NCI-H1105 (cell line): ENCODE measurements around the gene ATF7IP.
"Not testable (repeated sequence)": the region's sequence is repeated elsewhere in the genome, so short reads cannot be mapped to it uniquely, and the experiment has no call there.

ENCODE experiments used
- DNase-seq: peaks from one replicate; lab custom pipeline; 2025; lab: John Stamatoyannopoulos, UW

ATF7IP gene

GRCh38 chr12:14367040-14367661 is 1.7 kb downstream of the ATF7IP start:
- DNase-seq = no peak

- no peak for DNase-seq
Measured at GRCh38 chr12:14369311-14369710, 3.8 kb downstream of the ATF7IP start.

GRCh38 chr12:14373217-14373616 is 7.7 kb downstream of the ATF7IP start:
- no peak for DNase-seq

- no peak for DNase-seq
Measured at GRCh38 chr12:14379508-14379907, 14.0 kb downstream of the ATF7IP start.

- peak; percentile 92 for DNase-seq
Measured at GRCh38 chr12:14384783-14385638, 19.5 kb downstream of the ATF7IP start.

GRCh38 chr12:14387219-14387871 is 21.9 kb downstream of the ATF7IP start:
- no peak for DNase-seq

GRCh38 chr12:14390449-14390848 is 25.0 kb downstream of the ATF7IP start:
- no peak for DNase-seq

- DNase-seq = no peak
Measured at GRCh38 chr12:14390870-14391530, 25.5 kb downstream of the ATF7IP start.

GRCh38 chr12:14393751-14394150 is 28.3 kb downstream of the ATF7IP start:
- no peak for DNase-seq

GRCh38 chr12:14394317-14395073 is 29.0 kb downstream of the ATF7IP start:
- peak; percentile 93 for DNase-seq

GRCh38 chr12:14395074-14395778 is 29.7 kb downstream of the ATF7IP start:
- no peak for DNase-seq

GRCh38 chr12:14396071-14396470 is 30.6 kb downstream of the ATF7IP start:
- no peak for DNase-seq

GRCh38 chr12:14399871-14400270 is 34.4 kb downstream of the ATF7IP start:
- DNase-seq = no peak

GRCh38 chr12:14400599-14400998 is 35.1 kb downstream of the ATF7IP start:
- no peak for DNase-seq

GRCh38 chr12:14401267-14401666 is 35.8 kb downstream of the ATF7IP start:
- not testable (repeated sequence) for DNase-seq

- no peak for DNase-seq
Measured at GRCh38 chr12:14402697-14403096, 37.2 kb downstream of the ATF7IP start.

GRCh38 chr12:14403293-14403692 is 37.8 kb downstream of the ATF7IP start:
- DNase-seq = no peak

- DNase-seq = peak; percentile 98
Measured at GRCh38 chr12:14403711-14404196, 38.3 kb downstream of the ATF7IP start.

- not testable (repeated sequence) for DNase-seq
Measured at GRCh38 chr12:14405407-14405806, 39.9 kb downstream of the ATF7IP start.

- no peak for DNase-seq
Measured at GRCh38 chr12:14408208-14408607, 42.7 kb downstream of the ATF7IP start.

GRCh38 chr12:14410177-14410576 is 44.7 kb downstream of the ATF7IP start:
- DNase-seq = no peak
